ENCODE measurements around the gene TOPAZ1. TPM values are rescaled to one million over a fixed set of nuclear protein-coding genes. Genes with fewer than 3 reads are reported as not detected.

Gene TOPAZ1
- total RNA-seq, 1 donor from 2014 or later = not detected

- H3K27me3 Mint-ChIP-seq (ENCODE audit: low read depth) = peaks cover 21% of the 10 kb centered on the region
- DNase-seq (ENCODE audit: low spot score in 2 of 2, unreplicated experiment in 2 of 2) = no peak
- H3K4me3 Mint-ChIP-seq = no peak overlapping the region
- TF ChIP-seq, protein P1, sequence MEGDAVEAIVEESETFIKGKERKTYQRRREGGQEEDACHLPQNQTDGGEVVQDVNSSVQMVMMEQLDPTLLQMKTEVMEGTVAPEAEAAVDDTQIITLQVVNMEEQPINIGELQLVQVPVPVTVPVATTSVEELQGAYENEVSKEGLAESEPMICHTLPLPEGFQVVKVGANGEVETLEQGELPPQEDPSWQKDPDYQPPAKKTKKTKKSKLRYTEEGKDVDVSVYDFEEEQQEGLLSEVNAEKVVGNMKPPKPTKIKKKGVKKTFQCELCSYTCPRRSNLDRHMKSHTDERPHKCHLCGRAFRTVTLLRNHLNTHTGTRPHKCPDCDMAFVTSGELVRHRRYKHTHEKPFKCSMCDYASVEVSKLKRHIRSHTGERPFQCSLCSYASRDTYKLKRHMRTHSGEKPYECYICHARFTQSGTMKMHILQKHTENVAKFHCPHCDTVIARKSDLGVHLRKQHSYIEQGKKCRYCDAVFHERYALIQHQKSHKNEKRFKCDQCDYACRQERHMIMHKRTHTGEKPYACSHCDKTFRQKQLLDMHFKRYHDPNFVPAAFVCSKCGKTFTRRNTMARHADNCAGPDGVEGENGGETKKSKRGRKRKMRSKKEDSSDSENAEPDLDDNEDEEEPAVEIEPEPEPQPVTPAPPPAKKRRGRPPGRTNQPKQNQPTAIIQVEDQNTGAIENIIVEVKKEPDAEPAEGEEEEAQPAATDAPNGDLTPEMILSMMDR (IDR thresholded peaks at IDR 0.05; ENCODE audit: unreplicated experiment) = no peak
- H3K27ac Mint-ChIP-seq = no peak overlapping the region
- H3K9me3 Mint-ChIP-seq = no peaks in the 10 kb centered on the region
- no peaks in the 10 kb centered on the region for H3K4me1 Mint-ChIP-seq
- H3K36me3 Mint-ChIP-seq = no peaks in the 10 kb centered on the region
Observed at GRCh38 chr3:44292947-44293346, 51.3 kb downstream of the TOPAZ1 start.

DNA sequence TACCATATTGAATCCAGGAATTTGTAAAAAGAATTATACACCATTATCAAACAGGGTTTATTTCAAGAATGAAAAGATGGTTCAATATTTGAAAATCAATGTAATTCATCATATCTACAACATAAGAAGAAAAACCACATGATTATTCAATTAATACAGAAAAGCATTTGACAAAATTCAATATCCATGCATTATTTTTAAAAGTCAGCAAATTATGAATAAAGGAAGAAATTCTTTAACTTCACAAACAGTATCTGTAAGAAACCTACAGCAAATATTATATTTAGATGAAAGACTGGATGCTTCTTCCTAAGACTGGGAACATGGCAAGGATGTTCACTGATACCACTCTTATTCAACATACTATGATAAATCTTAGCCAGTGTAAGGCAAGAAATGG lies 55.6 kb downstream of the TOPAZ1 start:
- no peak overlapping the region for H3K4me3 Mint-ChIP-seq
- H3K27ac Mint-ChIP-seq = no peak overlapping the region
- no peaks in the 10 kb centered on the region for H3K36me3 Mint-ChIP-seq
- peaks cover 19% of the 10 kb centered on the region for H3K27me3 Mint-ChIP-seq (ENCODE audit: low read depth)
- no peaks in the 10 kb centered on the region for H3K4me1 Mint-ChIP-seq
- DNase-seq (ENCODE audit: low spot score in 2 of 2, unreplicated experiment in 2 of 2) = no peak
- TF ChIP-seq, protein P1 (IDR thresholded peaks at IDR 0.05; ENCODE audit: unreplicated experiment) = no peak
- no peaks in the 10 kb centered on the region for H3K9me3 Mint-ChIP-seq

DNA sequence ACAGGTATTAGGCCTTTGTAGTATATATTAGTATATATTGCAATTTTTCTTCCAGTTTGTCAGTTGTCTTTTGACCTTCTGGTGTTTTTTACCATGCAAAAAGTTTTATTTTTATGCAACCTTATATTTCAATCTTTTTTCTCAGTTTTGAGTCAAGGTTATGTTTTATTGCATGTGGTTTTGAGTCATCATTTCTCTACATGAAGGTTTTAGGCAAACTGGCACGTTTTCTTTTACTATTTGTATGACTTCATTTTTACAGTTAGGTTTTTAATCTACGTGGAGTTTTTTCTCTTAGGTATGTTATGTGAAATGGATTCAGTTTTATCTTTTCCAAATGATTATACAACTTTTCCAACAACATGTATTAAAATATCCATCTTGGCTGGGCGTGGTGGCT lies 60.1 kb downstream of the TOPAZ1 start:
- no peak overlapping the region for H3K4me3 Mint-ChIP-seq
- H3K27me3 Mint-ChIP-seq (ENCODE audit: low read depth) = peaks cover 7% of the 10 kb centered on the region
- DNase-seq (ENCODE audit: low spot score in 2 of 2, unreplicated experiment in 2 of 2) = no peak
- no peaks in the 10 kb centered on the region for H3K9me3 Mint-ChIP-seq
- H3K36me3 Mint-ChIP-seq = no peaks in the 10 kb centered on the region
- H3K27ac Mint-ChIP-seq = no peak overlapping the region
- no peaks in the 10 kb centered on the region for H3K4me1 Mint-ChIP-seq
- TF ChIP-seq, protein P1 (IDR thresholded peaks at IDR 0.05; ENCODE audit: unreplicated experiment) = no peak

GRCh38 chr3:44309500-44309899 lies 67.8 kb downstream of the TOPAZ1 start:
- TF ChIP-seq, protein P1 (IDR thresholded peaks at IDR 0.05; ENCODE audit: unreplicated experiment) = no peak
- Mint-ChIP-seq H3K36me3 (no peaks in the 10 kb centered on the region), H3K27me3 (ENCODE audit: low read depth) (peaks cover 2% of the 10 kb centered on the region), H3K9me3 (no peaks in the 10 kb centered on the region), H3K4me1 (no peaks in the 10 kb centered on the region), H3K4me3 (no peak overlapping the region), H3K27ac (no peak overlapping the region)
- no peak for DNase-seq (ENCODE audit: low spot score in 2 of 2, unreplicated experiment in 2 of 2)

- Mint-ChIP-seq H3K4me1 (no peaks in the 10 kb centered on the region), H3K27me3 (ENCODE audit: low read depth) (no peaks in the 10 kb centered on the region), H3K9me3 (no peaks in the 10 kb centered on the region), H3K36me3 (no peaks in the 10 kb centered on the region), H3K4me3 (no peak overlapping the region), H3K27ac (no peak overlapping the region)
- TF ChIP-seq, protein P1 (IDR thresholded peaks at IDR 0.05; ENCODE audit: unreplicated experiment) = no peak
- no peak for DNase-seq (ENCODE audit: low spot score in 2 of 2, unreplicated experiment in 2 of 2)
Observed at GRCh38 chr3:44318891-44319311, 77.2 kb downstream of the TOPAZ1 start.

DNA sequence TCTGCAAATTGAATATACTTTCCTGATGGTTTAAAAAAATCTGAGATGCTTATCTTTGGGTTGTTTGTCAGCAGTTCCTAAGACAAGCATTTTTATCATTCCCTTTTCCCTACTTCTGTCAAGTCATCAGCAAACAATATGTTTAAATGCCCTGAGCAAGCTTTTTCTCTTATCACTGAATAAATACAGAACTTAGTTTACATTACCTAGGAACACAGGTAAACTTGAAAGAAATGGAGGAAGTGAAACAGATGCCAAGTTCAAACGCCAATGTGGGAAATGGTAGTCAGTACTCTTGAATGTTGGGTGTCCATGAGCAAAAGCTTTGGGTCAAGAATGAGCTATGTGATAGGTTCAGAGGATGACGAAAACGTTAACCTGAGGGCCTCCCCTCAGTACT lies 79.6 kb downstream of the TOPAZ1 start:
- Mint-ChIP-seq H3K27ac (no peak overlapping the region), H3K36me3 (no peaks in the 10 kb centered on the region), H3K27me3 (ENCODE audit: low read depth) (no peaks in the 10 kb centered on the region), H3K4me3 (no peak overlapping the region), H3K4me1 (no peaks in the 10 kb centered on the region), H3K9me3 (peaks cover 3% of the 10 kb centered on the region)
- no peak for DNase-seq (ENCODE audit: low spot score in 2 of 2, unreplicated experiment in 2 of 2)
- TF ChIP-seq, protein P1 (IDR thresholded peaks at IDR 0.05; ENCODE audit: unreplicated experiment) = no peak
